ENCODE results near the gene LRCH3.

GRCh38 chr3:197789309-197789708, 1.7 kb upstream of the LRCH3 start:
- TF ChIP-seq CTCF (IDR thresholded peaks at IDR 0.05) (no peak), POLR2A (IDR thresholded peaks at IDR 0.05) (no peak)

Data from testis (tissue), 2 donors.